Measurements from ENCODE around the gene CCDC18.

DNA sequence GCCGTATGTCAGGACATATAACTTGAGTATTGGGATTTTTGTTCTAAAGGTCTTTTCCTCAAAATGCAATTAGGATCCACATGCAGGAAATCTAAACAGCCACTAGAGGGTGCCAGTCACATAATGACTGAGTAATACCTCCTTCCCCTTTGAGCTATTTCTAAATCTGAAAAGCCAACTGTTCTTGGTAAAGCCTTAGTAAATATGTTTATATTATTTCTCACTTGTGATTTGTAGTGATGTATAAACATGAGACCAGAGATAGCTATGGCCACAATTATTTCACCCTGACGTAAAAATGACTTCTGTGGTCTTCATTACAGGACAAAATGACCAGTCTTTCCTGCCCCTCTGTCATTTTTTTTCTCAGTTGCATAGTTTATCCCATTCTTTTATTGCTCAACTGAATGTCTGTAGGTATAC is 124.2 kb downstream of the CCDC18 start:
- TF ChIP-seq, protein P1, sequence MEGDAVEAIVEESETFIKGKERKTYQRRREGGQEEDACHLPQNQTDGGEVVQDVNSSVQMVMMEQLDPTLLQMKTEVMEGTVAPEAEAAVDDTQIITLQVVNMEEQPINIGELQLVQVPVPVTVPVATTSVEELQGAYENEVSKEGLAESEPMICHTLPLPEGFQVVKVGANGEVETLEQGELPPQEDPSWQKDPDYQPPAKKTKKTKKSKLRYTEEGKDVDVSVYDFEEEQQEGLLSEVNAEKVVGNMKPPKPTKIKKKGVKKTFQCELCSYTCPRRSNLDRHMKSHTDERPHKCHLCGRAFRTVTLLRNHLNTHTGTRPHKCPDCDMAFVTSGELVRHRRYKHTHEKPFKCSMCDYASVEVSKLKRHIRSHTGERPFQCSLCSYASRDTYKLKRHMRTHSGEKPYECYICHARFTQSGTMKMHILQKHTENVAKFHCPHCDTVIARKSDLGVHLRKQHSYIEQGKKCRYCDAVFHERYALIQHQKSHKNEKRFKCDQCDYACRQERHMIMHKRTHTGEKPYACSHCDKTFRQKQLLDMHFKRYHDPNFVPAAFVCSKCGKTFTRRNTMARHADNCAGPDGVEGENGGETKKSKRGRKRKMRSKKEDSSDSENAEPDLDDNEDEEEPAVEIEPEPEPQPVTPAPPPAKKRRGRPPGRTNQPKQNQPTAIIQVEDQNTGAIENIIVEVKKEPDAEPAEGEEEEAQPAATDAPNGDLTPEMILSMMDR (IDR thresholded peaks at IDR 0.05; ENCODE audit: insufficient read depth, low read length) = peak; percentile 71
- TF ChIP-seq GABPA (IDR thresholded peaks at IDR 0.05; ENCODE audit: low read depth) = no peak
- no peak for TF ChIP-seq SPI1 (IDR thresholded peaks at IDR 0.05; ENCODE audit: borderline replicate concordance, low read depth)
- no peak for TF ChIP-seq POLR2AphosphoS5 (IDR thresholded peaks at IDR 0.05; ENCODE audit: low read depth)

Measured in HL-60 (cell line).